ENCODE results near the gene NR6A1.
"Not testable (repeated sequence)": the region's sequence is repeated elsewhere in the genome, so short reads cannot be mapped to it uniquely, and the experiment has no call there.

NR6A1 gene

DNA sequence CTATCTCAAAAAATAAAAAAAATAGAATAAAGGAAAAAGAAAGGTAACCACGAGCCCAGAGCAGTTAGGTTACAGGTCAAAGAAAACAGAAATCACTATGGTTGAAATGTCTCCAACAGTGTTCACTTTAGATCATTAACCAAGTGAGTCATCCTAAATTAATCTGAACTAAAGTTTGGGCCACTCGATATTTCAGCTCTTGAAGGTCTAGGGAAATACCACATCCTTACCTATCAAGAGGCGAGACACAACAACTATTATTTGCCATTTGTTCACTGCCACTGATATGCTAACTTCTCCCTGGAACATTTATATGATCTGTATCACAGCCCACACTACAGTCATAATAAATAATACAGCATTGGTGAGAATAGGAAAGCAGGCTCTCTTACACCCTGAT lies 152.6 kb downstream of the NR6A1 start:
- Histone ChIP-seq H3K27ac (no peak overlapping the region), H3K4me3 (no peak overlapping the region)
- no peak for TF ChIP-seq CTCF (IDR thresholded peaks at IDR 0.05)
- DNase-seq (ENCODE audit: low spot score) = no peak

- Histone ChIP-seq H3K4me3 (no peak overlapping the region), H3K27ac (no peak overlapping the region)
- TF ChIP-seq CTCF (IDR thresholded peaks at IDR 0.05) = peak; percentile 84
- DNase-seq (ENCODE audit: low spot score) = no peak
Observed at GRCh38 chr9:124617477-124618141, 153.5 kb downstream of the NR6A1 start.

- Histone ChIP-seq H3K27ac (no peak overlapping the region), H3K4me3 (no peak overlapping the region)
- DNase-seq (ENCODE audit: low spot score) = no peak
- TF ChIP-seq CTCF (IDR thresholded peaks at IDR 0.05) = no peak
Observed at GRCh38 chr9:124616961-124617360, 154.2 kb downstream of the NR6A1 start.

DNA sequence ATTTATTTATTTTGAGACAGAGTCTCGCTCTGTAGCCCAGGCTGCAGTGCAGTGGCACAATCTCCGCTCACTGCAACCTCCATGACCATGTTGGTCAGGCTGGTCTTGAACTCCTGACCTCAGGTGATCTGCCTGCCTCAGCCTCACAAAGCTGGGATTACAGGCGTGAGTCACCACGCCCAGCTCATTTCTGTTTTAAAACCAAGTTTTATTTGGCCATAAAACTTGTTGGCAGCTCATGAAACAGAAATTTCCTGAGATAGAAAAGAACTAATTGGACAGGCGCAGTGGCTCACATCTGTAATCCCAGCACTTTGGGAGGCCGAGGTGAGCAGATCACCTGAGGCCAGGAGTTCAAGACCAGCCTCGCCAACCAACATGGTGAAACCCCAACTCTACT lies 155.3 kb downstream of the NR6A1 start:
- H3K27ac ChIP-seq; H3K4me3 ChIP-seq; DNase-seq (ENCODE audit: low spot score): not testable (repeated sequence)

DNA sequence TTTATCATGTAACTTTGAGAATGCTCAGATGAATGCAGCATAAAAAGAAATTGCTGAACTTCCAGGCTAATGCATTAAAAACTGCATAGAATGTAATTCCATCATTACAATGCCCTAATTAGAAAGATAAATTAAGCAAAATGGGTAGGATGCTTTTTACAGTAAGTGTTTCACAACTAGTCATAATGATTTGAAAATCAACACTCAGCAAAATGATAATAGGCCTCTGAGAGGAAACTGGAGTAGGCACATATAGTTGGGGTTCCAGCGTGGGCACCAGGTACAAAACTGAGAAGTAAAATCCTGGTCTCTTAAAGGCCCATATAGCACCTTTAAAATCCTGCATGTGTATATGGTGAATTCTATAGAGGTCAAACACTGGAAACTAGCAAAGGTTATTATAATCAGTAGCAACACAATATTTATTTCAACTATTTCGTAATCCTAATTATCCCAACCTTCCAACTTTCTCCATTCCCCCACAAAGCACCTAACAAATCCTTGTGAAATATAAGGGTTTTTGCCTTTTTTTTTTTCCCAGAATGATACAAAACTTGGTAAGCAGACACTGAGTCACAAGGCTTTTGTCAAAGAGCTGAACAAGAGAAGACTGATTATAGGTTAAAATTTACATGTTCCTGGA lies 155.9 kb downstream of the NR6A1 start:
- Histone ChIP-seq H3K4me3 (no peak overlapping the region), H3K27ac (no peak overlapping the region)
- DNase-seq (ENCODE audit: low spot score) = no peak
- TF ChIP-seq CTCF (IDR thresholded peaks at IDR 0.05) = no peak

DNA sequence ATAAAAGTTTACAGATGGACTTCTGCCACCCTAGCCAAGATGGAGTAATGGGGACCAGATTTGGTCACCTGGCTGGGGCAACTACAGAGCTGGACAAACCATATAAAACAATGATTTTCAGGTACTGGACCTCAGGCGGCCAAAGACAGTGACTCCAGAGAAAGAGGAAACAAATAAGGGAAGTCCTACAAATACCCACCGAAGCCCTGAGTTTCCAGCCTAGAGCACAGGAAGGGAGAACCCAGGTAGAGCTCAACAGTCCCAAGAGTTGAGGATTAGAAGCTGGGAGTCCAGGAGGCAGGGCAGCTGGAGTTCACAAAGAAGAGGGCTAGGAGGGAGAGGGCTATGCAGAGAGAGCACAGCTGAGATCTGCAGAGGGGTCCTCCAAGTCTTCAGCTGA lies 157.3 kb downstream of the NR6A1 start:
- Histone ChIP-seq H3K4me3 (no peak overlapping the region), H3K27ac (no peak overlapping the region)
- TF ChIP-seq CTCF (IDR thresholded peaks at IDR 0.05) = no peak
- DNase-seq (ENCODE audit: low spot score) = no peak

DNA sequence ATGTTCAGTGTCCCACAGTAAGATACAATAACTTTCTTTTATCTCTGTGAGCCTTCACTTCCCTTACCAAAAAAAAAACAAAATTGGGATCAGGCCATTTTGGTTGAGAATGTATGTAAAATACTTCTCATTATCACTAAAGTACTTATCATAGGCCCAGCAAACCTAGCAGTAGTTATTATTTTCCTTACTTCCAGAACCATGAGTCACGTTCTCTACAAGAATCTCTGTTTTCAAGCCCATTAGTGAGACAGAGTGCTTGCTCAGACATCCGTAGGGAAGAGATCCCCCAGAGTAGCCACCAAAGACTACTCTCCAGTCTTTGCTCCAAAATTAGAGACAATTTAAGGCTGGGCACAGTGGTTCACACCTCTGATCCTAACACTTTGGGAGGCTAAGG lies 160.0 kb downstream of the NR6A1 start:
- no peak for DNase-seq (ENCODE audit: low spot score)
- Histone ChIP-seq H3K27ac (no peak overlapping the region), H3K4me3 (no peak overlapping the region)
- TF ChIP-seq CTCF (IDR thresholded peaks at IDR 0.05) = no peak

Measured in coronary artery (tissue), 2 donors.